ENCODE results near the gene ABHD17B.
A peak's percentile ranks its signal among the peaks of the same experiment; 100 is the strongest.
"Not testable (repeated sequence)": the region's sequence is repeated elsewhere in the genome, so short reads cannot be mapped to it uniquely, and the experiment has no call there.

The ABHD17B gene

GRCh38 chr9:71911061-71911907 is at the start of gene ABHD17B, which contains the start of gene C9orf85:
Gene ABHD17B, minus strand, starts transcription at chr9:71911193. Its CDS starts 36,113 bp downstream, at chr9:71875080.
Gene C9orf85, plus strand, starts transcription at chr9:71911639. Its CDS starts 96 bp downstream, at chr9:71911735.
- H3K4me3 ChIP-seq (ENCODE audit: low read length), result peak within 1 kb of the TSS; percentile 89
- H3K4me1 ChIP-seq (ENCODE audit: control insufficient read depth, insufficient read depth, low read length), result peaks cover 5% of the 10 kb centered on the region
- H3K36me3 ChIP-seq (ENCODE audit: control insufficient read depth, insufficient read depth, low read length), result no peaks in the 10 kb centered on the region
- peak within 1 kb of the TSS; percentile 66 for H3K9ac ChIP-seq (ENCODE audit: low read length)
- H3K27me3 ChIP-seq (ENCODE audit: control insufficient read depth, insufficient read depth, low read length), result no peaks in the 10 kb centered on the region
- peak within 1 kb of the TSS; percentile 84 for H3K27ac ChIP-seq (ENCODE audit: low read depth, low read length)

- H3K4me1 ChIP-seq (ENCODE audit: control insufficient read depth, insufficient read depth, low read length), result no peaks in the 10 kb centered on the region
- no peak overlapping the region for H3K4me3 ChIP-seq (ENCODE audit: low read length)
- H3K27me3 ChIP-seq (ENCODE audit: control insufficient read depth, insufficient read depth, low read length), result no peaks in the 10 kb centered on the region
- H3K9ac ChIP-seq (ENCODE audit: low read length), result no peak overlapping the region
- no peaks in the 10 kb centered on the region for H3K36me3 ChIP-seq (ENCODE audit: control insufficient read depth, insufficient read depth, low read length)
- H3K27ac ChIP-seq (ENCODE audit: low read depth, low read length), result no peak overlapping the region
Measured at GRCh38 chr9:71955300-71955915, 44.4 kb upstream of the ABHD17B start.

DNA sequence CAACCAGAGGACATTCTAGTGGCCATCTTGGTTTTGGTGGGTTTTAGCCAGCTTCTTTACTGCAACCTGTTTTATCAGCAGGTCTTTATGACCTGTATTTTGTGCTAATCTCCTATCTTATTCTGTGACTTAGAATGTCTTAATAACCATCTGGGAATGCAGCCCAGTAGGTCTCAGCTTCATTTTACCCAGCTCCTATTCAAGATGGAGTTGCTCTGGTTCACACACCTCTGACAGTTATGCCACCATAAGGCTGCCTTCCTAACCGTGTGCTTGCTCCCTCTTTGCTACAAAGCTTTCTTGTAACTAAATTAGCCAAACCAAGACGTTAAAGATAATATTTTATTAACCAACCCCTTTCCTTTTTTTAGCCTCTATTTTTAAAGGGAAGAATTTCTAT is 43.7 kb upstream of the ABHD17B start:
- H3K4me3 ChIP-seq (ENCODE audit: low read length); H3K36me3 ChIP-seq (ENCODE audit: control insufficient read depth, insufficient read depth, low read length); H3K9ac ChIP-seq (ENCODE audit: low read length); H3K27ac ChIP-seq (ENCODE audit: low read depth, low read length); H3K27me3 ChIP-seq (ENCODE audit: control insufficient read depth, insufficient read depth, low read length); H3K4me1 ChIP-seq (ENCODE audit: control insufficient read depth, insufficient read depth, low read length): not testable (repeated sequence)

GRCh38 chr9:71944754-71945375 is 33.9 kb upstream of the ABHD17B start:
- Histone ChIP-seq H3K36me3 (ENCODE audit: control insufficient read depth, insufficient read depth, low read length) (no peaks in the 10 kb centered on the region), H3K4me1 (ENCODE audit: control insufficient read depth, insufficient read depth, low read length) (no peaks in the 10 kb centered on the region), H3K4me3 (ENCODE audit: low read length) (no peak overlapping the region), H3K27ac (ENCODE audit: low read depth, low read length) (no peak overlapping the region), H3K27me3 (ENCODE audit: control insufficient read depth, insufficient read depth, low read length) (no peaks in the 10 kb centered on the region), H3K9ac (ENCODE audit: low read length) (no peak overlapping the region)

DNA sequence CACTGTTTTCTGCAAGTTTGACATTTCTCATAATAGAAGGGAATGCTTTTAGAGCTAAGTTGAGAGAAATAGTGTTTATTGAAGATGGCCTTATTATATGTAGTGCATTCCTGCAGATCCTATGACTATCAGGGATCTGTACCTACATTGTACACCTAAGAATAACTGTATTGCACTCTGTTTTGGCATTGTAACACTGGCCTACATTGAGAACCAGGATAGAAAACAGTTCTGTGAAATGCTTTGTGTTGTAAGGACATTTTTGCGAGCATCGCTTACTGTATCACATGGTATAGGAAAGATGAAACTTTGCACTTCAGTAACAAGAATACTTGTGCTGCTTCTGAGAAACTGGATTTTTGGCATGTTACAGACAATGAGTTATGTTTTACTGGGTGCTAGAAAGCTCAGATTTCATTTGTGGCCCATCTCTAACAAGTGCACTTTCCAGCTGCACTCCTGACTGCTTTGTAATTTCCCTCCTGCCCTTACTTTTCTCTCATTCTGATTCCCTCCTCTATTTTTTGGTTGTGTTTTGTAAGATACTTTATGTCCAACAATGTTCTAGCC is 31.1 kb upstream of the ABHD17B start:
- no peak overlapping the region for H3K9ac ChIP-seq (ENCODE audit: low read length)
- H3K4me3 ChIP-seq (ENCODE audit: low read length), result no peak overlapping the region
- no peaks in the 10 kb centered on the region for H3K36me3 ChIP-seq (ENCODE audit: control insufficient read depth, insufficient read depth, low read length)
- no peaks in the 10 kb centered on the region for H3K27me3 ChIP-seq (ENCODE audit: control insufficient read depth, insufficient read depth, low read length)
- H3K27ac ChIP-seq (ENCODE audit: low read depth, low read length), result no peak overlapping the region
- H3K4me1 ChIP-seq (ENCODE audit: control insufficient read depth, insufficient read depth, low read length), result no peaks in the 10 kb centered on the region

- Histone ChIP-seq H3K4me1 (ENCODE audit: control insufficient read depth, insufficient read depth, low read length) (no peaks in the 10 kb centered on the region), H3K4me3 (ENCODE audit: low read length) (no peak overlapping the region), H3K27ac (ENCODE audit: low read depth, low read length) (no peak overlapping the region), H3K27me3 (ENCODE audit: control insufficient read depth, insufficient read depth, low read length) (no peaks in the 10 kb centered on the region), H3K9ac (ENCODE audit: low read length) (no peak overlapping the region), H3K36me3 (ENCODE audit: control insufficient read depth, insufficient read depth, low read length) (no peaks in the 10 kb centered on the region)
Measured at GRCh38 chr9:71941060-71941568, 30.1 kb upstream of the ABHD17B start.

GRCh38 chr9:71937898-71938297 is 26.9 kb upstream of the ABHD17B start:
- Histone ChIP-seq H3K27me3 (ENCODE audit: control insufficient read depth, insufficient read depth, low read length) (no peaks in the 10 kb centered on the region), H3K4me3 (ENCODE audit: low read length) (no peak overlapping the region), H3K27ac (ENCODE audit: low read depth, low read length) (no peak overlapping the region), H3K4me1 (ENCODE audit: control insufficient read depth, insufficient read depth, low read length) (no peaks in the 10 kb centered on the region), H3K9ac (ENCODE audit: low read length) (no peak overlapping the region), H3K36me3 (ENCODE audit: control insufficient read depth, insufficient read depth, low read length) (no peaks in the 10 kb centered on the region)

GRCh38 chr9:71937070-71937625 is 26.2 kb upstream of the ABHD17B start:
- H3K27me3 ChIP-seq (ENCODE audit: control insufficient read depth, insufficient read depth, low read length), result no peaks in the 10 kb centered on the region
- H3K36me3 ChIP-seq (ENCODE audit: control insufficient read depth, insufficient read depth, low read length), result no peaks in the 10 kb centered on the region
- H3K9ac ChIP-seq (ENCODE audit: low read length), result no peak overlapping the region
- no peak overlapping the region for H3K4me3 ChIP-seq (ENCODE audit: low read length)
- no peaks in the 10 kb centered on the region for H3K4me1 ChIP-seq (ENCODE audit: control insufficient read depth, insufficient read depth, low read length)
- H3K27ac ChIP-seq (ENCODE audit: low read depth, low read length), result no peak overlapping the region

DNA sequence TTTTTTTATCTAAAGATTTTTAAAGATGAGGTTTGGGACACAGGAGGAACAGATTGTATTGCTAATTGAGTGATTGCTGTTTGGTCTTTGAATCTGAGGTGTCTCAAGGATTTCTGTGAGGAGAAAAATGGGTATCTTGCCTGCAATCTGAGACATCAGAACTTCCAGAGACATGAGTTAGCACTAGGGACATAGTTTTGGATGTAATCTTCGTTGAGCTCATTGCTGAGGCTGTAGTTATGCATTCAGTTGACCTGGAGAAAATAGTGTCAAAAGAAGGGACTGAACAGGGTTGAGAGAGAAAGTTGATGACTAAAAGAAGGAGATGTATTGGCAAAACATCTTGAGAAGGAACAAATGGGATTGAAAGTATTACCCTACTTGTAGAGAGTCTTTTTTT is 25.1 kb upstream of the ABHD17B start:
- H3K27ac ChIP-seq (ENCODE audit: low read depth, low read length), result no peak overlapping the region

DNA sequence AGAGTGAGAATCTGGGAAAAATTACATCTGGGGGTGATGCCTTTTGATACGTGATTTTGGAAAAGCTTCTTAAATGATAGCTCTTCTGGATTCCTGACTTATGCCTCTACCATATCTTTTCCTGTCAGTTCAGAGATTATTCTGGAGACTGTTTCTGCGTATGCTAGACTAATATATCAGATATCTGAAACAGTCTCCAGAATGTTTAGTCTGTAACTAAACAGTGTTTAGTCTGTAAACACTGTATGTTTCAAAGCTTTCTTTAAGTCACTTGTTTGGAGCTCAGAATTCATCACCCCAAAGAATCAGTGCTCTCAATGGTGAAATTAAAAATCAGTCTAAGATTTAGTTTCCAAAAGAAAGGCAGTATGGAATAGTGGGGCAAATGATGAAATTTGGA is 20.2 kb upstream of the ABHD17B start:
- H3K36me3 ChIP-seq (ENCODE audit: control insufficient read depth, insufficient read depth, low read length), result no peaks in the 10 kb centered on the region
- H3K4me1 ChIP-seq (ENCODE audit: control insufficient read depth, insufficient read depth, low read length), result no peaks in the 10 kb centered on the region
- H3K9ac ChIP-seq (ENCODE audit: low read length), result no peak overlapping the region
- H3K4me3 ChIP-seq (ENCODE audit: low read length), result no peak overlapping the region
- no peak overlapping the region for H3K27ac ChIP-seq (ENCODE audit: low read depth, low read length)
- no peaks in the 10 kb centered on the region for H3K27me3 ChIP-seq (ENCODE audit: control insufficient read depth, insufficient read depth, low read length)

More for the DNA sequence above, 25.1 kb upstream of the ABHD17B start:
- no peaks in the 10 kb centered on the region for H3K27me3 ChIP-seq (ENCODE audit: control insufficient read depth, insufficient read depth, low read length)
- H3K9ac ChIP-seq (ENCODE audit: low read length), result no peak overlapping the region
- H3K4me3 ChIP-seq (ENCODE audit: low read length), result no peak overlapping the region
- H3K4me1 ChIP-seq (ENCODE audit: control insufficient read depth, insufficient read depth, low read length), result no peaks in the 10 kb centered on the region
- no peaks in the 10 kb centered on the region for H3K36me3 ChIP-seq (ENCODE audit: control insufficient read depth, insufficient read depth, low read length)

- no peaks in the 10 kb centered on the region for H3K36me3 ChIP-seq (ENCODE audit: control insufficient read depth, insufficient read depth, low read length)
- no peaks in the 10 kb centered on the region for H3K4me1 ChIP-seq (ENCODE audit: control insufficient read depth, insufficient read depth, low read length)
- H3K4me3 ChIP-seq (ENCODE audit: low read length), result no peak overlapping the region
- no peak overlapping the region for H3K9ac ChIP-seq (ENCODE audit: low read length)
- H3K27me3 ChIP-seq (ENCODE audit: control insufficient read depth, insufficient read depth, low read length), result no peaks in the 10 kb centered on the region
- no peak overlapping the region for H3K27ac ChIP-seq (ENCODE audit: low read depth, low read length)
Measured at GRCh38 chr9:71929791-71930440, 18.9 kb upstream of the ABHD17B start.

All from rectal smooth muscle tissue (tissue), 1 donor.